HG02973 (cell line): ENCODE measurements around the gene TOP2B.

Source experiments
- ATAC-seq: cut with Tn5 transposase; IDR thresholded peaks from one replicate; pipeline ENCODE4 v1.9.1; 2021; ENCODE audit warnings: moderate library complexity; ENCODE audit not compliant: unreplicated experiment

Gene TOP2B

GRCh38 chr3:25673738-25674298 lies 9.1 kb upstream of the TOP2B start:
- ATAC-seq = no peak

- peak; percentile 28 for ATAC-seq
Measured at GRCh38 chr3:25665315-25666280, 891 bp upstream of the TOP2B start.

- ATAC-seq = peak; percentile 26
Measured at GRCh38 chr3:25663869-25664811, 567 bp downstream of the TOP2B start.

GRCh38 chr3:25663347-25663868 lies 1.3 kb downstream of the TOP2B start:
- no peak for ATAC-seq

GRCh38 chr3:25662736-25663320 lies 1.9 kb downstream of the TOP2B start:
- no peak for ATAC-seq

GRCh38 chr3:25661694-25662437 lies 2.8 kb downstream of the TOP2B start:
- no peak for ATAC-seq

- no peak for ATAC-seq
Measured at GRCh38 chr3:25658836-25659235, 5.9 kb downstream of the TOP2B start.

- no peak for ATAC-seq
Measured at GRCh38 chr3:25657293-25657692, 7.4 kb downstream of the TOP2B start.

- ATAC-seq = no peak
Measured at GRCh38 chr3:25655659-25656058, 9.0 kb downstream of the TOP2B start.

- ATAC-seq = no peak
Measured at GRCh38 chr3:25654576-25654975, 10.1 kb downstream of the TOP2B start.

- no peak for ATAC-seq
Measured at GRCh38 chr3:25653322-25653721, 11.4 kb downstream of the TOP2B start.

GRCh38 chr3:25652921-25653320 lies 11.8 kb downstream of the TOP2B start:
- ATAC-seq = no peak

- no peak for ATAC-seq
Measured at GRCh38 chr3:25648925-25649830, 15.5 kb downstream of the TOP2B start.

GRCh38 chr3:25648107-25648535 lies 16.6 kb downstream of the TOP2B start:
- ATAC-seq = peak; percentile 85

GRCh38 chr3:25635038-25635437 lies 29.7 kb downstream of the TOP2B start:
- no peak for ATAC-seq

GRCh38 chr3:25633919-25634318 lies 30.8 kb downstream of the TOP2B start:
- no peak for ATAC-seq

- no peak for ATAC-seq
Measured at GRCh38 chr3:25631989-25632388, 32.7 kb downstream of the TOP2B start.

GRCh38 chr3:25621087-25621486 lies 43.6 kb downstream of the TOP2B start:
- ATAC-seq = no peak

- ATAC-seq = no peak
Measured at GRCh38 chr3:25620493-25620892, 44.2 kb downstream of the TOP2B start.
